Jurkat, Clone E6-1 (cell line): ENCODE results near the gene CS.
A peak's percentile ranks its signal among the peaks of the same experiment; 100 is the strongest.
"Not testable (repeated sequence)": the region's sequence is repeated elsewhere in the genome, so short reads cannot be mapped to it uniquely, and the experiment has no call there.

Source experiments
- DNase-seq: peaks from one replicate; pipeline ENCODE4 v3.0.0-alpha.2; 2011; ENCODE audit warnings: low read depth, low spot score
- H3K4me3 ChIP-seq: 2 replicates; pipeline ENCODE4 v1.5.1; 2011; ENCODE audit warnings: mild to moderate bottlenecking, low read length, control low read depth, moderate library complexity

CS gene

GRCh38 chr12:56326126-56326525 is 26.0 kb upstream of the CS start:
- H3K4me3 ChIP-seq, result no peak overlapping the region
- DNase-seq, result no peak

DNA sequence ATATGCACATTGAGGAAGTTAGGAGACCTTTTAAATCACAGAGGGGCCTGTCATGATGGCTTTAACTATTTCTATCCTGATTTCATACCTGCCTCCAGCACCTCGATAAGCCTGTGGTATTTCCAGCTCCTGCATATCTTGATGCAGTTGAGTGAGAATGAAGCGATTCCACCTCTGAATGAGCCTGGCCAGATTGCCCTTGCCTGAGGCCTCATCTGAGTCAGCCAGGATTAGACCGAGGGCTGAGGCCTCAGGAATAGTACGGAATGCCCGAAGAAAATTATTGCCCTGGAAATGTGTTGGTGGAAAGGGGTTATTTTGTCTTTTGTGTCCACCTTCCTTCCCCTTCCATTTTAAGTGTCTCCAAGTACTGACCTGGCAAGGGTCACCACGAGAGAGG is 24.1 kb upstream of the CS start:
- H3K4me3 ChIP-seq, result no peak overlapping the region
- no peak for DNase-seq

DNA sequence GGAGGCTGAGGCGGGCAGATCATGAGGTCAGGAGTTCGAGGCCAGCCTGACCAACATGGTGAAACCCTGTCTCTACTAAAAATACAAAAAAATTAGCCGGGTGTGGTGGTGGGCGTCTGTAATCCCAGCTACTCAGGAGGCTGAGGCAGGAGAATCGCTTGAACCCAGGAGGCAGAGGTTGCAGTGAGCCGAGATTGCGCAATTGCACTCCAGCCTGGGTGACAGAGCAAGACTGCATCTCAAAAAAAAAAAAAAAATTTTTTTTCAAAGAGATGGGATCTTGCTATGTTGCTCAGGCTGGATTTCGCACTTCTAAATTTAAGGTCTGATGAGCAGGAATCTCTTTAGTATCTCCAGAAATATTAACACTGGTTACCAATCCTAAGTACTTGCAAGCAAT is 21.5 kb upstream of the CS start:
- H3K4me3 ChIP-seq, DNase-seq: not testable (repeated sequence)

DNA sequence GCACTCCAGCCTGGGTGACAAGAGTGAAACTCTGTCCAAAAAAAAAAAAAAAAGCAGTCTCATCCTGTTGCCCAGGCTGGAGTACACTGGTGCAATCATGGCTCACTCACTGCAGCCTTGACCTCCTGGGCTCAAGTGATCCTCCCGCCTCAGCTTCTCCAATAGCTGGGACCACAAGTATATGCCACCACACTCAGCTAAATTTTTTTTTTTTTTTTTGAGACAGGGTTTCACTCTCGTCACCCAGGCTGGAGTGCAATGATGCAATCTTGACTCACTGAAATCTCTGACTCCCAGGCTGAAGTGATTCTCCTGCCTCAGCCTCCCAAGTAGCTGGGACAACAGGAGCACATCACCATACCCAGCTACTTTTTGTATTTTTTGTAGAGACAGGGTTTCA is 20.9 kb upstream of the CS start:
- no peak overlapping the region for H3K4me3 ChIP-seq
- DNase-seq, result no peak

DNA sequence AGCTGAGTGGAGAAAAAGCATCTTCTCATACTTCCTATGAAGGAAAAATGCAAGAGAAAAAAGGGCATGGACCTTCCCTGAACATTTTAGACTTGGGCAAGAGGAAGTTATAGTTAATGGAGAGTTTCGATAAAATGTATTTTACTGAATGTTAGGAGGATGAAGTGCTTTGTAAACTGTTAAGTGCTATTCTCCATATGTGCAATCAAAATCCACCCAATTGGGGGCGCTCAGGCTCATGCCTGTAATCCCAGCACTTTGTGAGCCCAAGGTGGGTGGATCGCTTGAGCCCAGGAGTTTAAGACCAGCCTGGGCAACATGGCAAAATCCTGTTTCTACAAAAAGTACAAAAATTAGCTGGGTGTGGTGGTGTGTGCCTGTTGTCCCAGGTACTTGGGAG is 17.5 kb upstream of the CS start:
- DNase-seq, result no peak
- H3K4me3 ChIP-seq, result no peak overlapping the region

DNA sequence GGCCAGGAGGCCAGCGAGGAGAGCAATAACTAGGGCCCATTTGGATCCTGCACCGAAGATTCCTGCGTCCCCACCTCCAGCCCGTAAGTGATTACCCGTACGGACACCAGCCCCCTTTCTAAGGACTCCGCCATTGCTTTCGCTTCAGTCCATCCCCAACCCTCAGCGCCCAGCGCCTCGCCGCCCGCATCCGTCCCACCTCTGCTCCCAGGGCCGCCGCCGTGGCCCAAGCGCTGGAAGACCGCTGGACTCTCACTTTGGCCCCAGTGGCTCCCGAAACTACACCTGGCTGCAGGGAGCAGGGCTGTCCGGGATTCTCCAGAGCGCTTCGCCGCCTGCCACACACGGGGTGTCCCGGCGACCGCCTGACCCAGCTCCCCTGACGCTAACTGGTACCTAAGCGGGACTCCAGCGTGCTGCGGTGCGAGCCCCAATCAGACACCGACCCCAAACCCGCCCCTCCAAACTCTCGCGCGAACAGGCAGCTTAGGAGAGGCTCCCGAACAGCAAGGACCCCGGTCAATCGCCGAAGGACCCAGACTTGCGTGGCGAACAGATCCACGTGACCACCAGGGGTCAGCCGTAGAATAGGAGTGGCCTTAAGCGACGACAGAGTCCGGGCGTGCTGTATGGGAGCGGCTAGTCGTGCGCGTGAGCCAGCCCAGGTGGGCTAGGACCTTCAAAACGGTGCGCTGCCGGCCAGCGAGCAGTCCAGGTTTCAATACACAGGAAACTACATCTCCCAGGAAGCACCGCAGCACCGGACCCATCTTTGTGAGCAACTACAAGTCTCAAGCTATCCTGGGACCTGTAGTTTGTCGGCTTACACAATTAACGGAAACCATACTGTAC is 15.7 kb upstream of the CS start, which contains the start of gene CNPY2:
TSS of gene CNPY2 (minus strand) at position 367 of the 852 bp plus-strand sequence. CDS start 771 bp downstream, outside the sequence.
- H3K4me3 ChIP-seq, result peak within 1 kb of the TSS; percentile 98
- DNase-seq, result peak; percentile 92

DNA sequence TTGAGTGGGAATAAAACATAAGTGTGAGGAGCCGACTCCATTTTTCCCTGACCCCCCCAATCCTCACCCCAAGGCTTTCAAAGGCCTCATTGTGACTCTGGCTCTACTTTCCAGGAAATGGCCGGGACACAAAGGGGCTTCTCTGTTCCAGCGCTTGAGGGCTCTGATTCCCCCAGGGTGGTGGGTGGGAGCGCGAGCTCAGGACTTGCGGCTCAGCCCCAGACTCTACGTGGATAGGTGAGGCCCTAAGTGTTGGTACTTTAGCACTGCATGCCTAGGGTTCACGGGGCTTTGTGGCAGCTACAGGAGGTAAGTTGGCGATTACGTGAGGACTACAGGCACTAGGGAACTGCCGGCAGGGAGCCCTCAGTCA is 15.1 kb upstream of the CS start:
- no peak for DNase-seq

GRCh38 chr12:56311003-56311402 is 10.9 kb upstream of the CS start:
- DNase-seq, result no peak
- H3K4me3 ChIP-seq, result no peak overlapping the region

More for the DNA sequence above, 15.1 kb upstream of the CS start:
- peak overlapping the region; percentile 98 for H3K4me3 ChIP-seq

DNA sequence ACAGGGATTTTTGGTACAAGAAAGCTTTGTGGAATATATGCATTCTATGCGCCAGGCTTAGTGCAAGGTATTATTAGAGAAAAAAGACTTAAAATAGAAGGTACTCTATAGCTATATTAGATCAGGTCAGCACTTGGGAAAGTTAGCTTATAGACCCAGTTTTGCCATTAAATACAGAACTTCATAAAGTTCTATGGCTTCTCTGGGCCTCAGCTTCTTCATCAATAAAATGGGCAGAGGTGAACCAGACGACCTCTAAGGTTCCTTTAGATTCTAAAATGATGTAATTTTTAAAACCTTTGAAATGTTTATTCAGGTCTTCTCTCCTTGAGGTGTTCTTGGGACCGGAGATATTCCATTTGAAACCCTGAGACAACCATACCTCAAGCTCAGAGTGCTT is 8.6 kb upstream of the CS start:
- DNase-seq, result no peak

GRCh38 chr12:56307221-56307965 is 7.3 kb upstream of the CS start:
- no peak overlapping the region for H3K4me3 ChIP-seq
- DNase-seq, result no peak

More for the DNA sequence above, 8.6 kb upstream of the CS start:
- H3K4me3 ChIP-seq, result no peak overlapping the region

DNA sequence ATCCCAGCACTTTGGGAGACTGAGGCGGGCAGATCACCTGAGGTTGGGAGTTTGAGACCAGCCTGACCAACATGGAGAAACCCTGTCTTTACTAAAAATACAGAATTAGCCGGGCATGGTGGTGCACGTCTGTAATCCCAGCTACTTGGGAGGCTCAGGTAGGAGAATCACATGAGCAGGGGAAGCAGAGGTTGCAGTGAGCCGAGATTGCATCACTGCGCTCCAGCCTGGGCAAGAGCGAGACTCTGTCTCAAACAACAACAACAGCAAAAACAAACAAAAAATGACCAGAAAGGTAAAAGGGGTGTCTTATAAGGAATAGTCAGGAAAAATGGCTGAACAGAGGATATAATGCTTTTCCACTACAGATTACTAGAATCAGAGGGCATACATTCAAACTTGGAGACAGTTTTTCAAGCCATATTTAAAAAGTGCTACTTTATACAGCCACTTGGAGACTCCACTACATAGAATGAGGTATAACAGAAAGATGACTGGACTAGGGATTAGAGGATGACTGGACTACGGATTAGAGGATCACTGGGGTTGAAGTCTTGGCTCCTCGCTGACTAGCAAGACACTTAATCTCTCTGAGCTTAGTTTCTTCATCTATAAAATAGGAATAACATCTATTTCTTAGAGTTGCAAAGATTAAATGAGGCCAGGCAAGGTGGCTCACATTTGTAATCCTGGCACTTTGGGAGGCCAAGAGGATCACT is 4.9 kb upstream of the CS start:
- H3K4me3 ChIP-seq, result no peak overlapping the region
- DNase-seq, result no peak

- DNase-seq, result no peak
- H3K4me3 ChIP-seq, result no peak overlapping the region
These were observed 4.1 kb upstream of the CS start for GRCh38 chr12:56304276-56304675.

GRCh38 chr12:56300644-56301464 is 724 bp upstream of the CS start:
- no peak for DNase-seq
- peak overlapping the region; percentile 99 for H3K4me3 ChIP-seq

GRCh38 chr12:56299308-56299852 is 750 bp downstream of the CS start:
- H3K4me3 ChIP-seq, result peak overlapping the region; percentile 99
- DNase-seq, result peak; percentile 59

DNA sequence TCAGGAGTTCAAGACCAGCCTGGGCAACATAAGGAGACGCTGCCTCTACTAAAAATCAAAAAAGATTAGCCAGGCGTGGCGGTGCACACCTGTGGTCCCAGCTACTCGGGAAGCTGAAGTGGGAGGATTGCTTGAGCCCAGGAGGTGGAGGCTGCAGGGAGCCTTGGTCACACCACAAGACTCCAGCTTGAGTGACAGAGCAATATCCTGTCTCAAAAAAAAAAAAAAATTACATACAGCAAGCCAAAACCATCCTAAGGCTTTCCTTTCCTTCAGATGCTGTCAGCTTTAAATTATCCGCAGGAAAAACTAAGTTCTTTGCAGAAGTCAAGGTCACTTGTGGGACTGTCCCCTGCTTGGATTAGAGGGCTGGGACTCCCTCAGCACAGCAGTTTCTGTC is 1.3 kb downstream of the CS start:
- no peak for DNase-seq
- peak overlapping the region; percentile 99 for H3K4me3 ChIP-seq

DNA sequence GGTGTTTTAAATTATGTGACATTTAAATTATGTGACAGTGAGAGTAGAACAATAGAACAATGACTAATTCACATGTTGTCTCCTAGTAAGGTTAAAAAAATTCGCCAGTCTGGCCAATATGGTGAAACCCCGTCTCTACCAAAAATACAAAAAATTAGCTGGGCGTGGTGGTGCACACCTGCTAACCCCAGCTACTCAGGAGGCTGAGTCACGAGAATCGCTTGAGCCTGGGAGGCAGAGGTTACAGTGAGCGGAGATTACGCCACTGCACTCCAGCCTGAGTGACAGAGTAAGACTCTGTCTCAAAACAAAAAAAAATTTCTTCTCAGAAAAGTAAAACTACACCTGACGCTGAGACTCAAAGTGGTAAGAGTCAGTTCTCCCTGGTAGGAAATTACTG is 2.7 kb downstream of the CS start:
- no peak overlapping the region for H3K4me3 ChIP-seq
- no peak for DNase-seq

DNA sequence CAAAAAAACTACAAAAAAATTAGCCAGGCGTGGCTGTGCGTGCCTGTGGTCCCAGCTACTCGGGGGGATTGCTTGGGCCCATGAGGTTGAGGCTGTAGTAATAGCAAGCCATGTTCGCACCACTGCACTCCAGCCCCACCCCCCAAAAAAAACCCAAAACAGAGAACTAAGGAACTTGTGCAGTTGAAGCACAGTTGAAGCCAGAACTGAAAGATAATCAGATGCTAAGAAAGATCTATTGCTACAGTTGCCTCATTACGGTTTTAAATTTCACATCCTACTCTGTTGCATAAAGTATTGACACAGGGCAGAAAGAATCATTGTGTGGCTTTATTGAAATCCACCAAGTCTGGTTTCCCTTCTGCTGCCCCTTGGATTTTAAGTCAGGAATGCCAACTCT is 3.8 kb downstream of the CS start:
- H3K4me3 ChIP-seq, result no peak overlapping the region
- DNase-seq, result no peak

DNA sequence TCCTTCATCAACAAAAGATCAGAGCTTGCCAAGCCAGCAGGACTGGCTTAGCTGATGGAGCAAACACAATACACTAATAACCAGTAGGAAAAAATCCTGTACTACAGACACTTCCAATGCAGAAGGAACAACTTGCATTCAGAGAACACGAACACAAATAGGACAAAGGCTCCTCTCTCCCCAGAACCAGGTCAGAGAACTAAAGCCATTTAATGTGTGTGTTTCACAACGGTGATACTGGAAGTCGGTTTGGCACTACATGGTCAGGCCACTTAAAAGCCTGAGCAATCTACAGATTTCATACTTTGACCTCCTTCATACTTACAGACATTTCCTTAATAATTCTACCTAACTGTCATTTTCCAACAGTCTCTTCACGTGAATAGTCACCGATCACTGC is 6.3 kb downstream of the CS start:
- no peak overlapping the region for H3K4me3 ChIP-seq
- no peak for DNase-seq
